Gastrocnemius medialis (tissue), 4 donors: ENCODE data around the gene CBR4. TPM values are rescaled to one million over a fixed set of nuclear protein-coding genes. Genes with fewer than 3 reads are reported as not detected.

Experiments
- ATAC-seq, 2 donors: fragments of 150-250 bp; one replicate each; pipeline ENCODE4 v1.9.1; 2016
- DNase-seq, 2 donors: peaks; one replicate each; pipeline ENCODE4 v3.0.0-alpha.2; 2019
- H3K27ac ChIP-seq, 4 donors: fragments of 200-600 bp; sonication (generic); 1 replicate in 1 of 4; 2 replicates in 3 of 4; pipeline ENCODE4 v1.5.1; 2016 to 2018; ENCODE audit warnings: mild to moderate bottlenecking in 2 of 4, moderate library complexity in 1 of 4
- H3K27me3 ChIP-seq, 3 donors: fragments of 200-600 bp; sonication (generic) in 2 of 3; 1 replicate in 1 of 3; 2 replicates in 2 of 3; pipeline versions ENCODE4 v1.5.1 to v1.6.0; 2016 to 2019; ENCODE audit warnings: mild to moderate bottlenecking in 1 of 3, moderate library complexity in 1 of 3
- H3K36me3 ChIP-seq, 2 donors: fragments of 200-600 bp; sonication (generic) in 1 of 2; one replicate each; pipeline ENCODE4 v1.5.1; 2017 to 2018
- H3K4me1 ChIP-seq, 2 donors: fragments of 200-600 bp; sonication (generic) in 1 of 2; one replicate each; pipeline ENCODE4 v1.5.1; 2016 to 2017; ENCODE audit warnings: mild to moderate bottlenecking in 2 of 2
- H3K4me3 ChIP-seq, 4 donors: fragments of 200-600 bp; sonication (generic) in 3 of 4; 1 replicate in 1 of 4; 2 replicates in 3 of 4; pipeline ENCODE4 v1.5.1; 2016 to 2019; ENCODE audit warnings: mild to moderate bottlenecking in 2 of 4
- H3K9me3 ChIP-seq, 3 donors: fragments of 200-600 bp; sonication (generic) in 2 of 3; 1 replicate in 1 of 3; 2 replicates in 2 of 3; pipeline ENCODE4 v1.5.1; 2016 to 2019
- CTCF ChIP-seq, 5 experiments: fragments of 450-650 bp in 3 of 5; fragments of 200-600 bp in 2 of 5; sonication (generic) in 2 of 5; IDR thresholded peaks in 4 of 5; conservative IDR thresholded peaks in 1 of 5; 1 replicate in 4 of 5; 2 replicates in 1 of 5; pipeline ENCODE4 v1.5.1; 2016 to 2019; ENCODE audit warnings: antibody characterized with exemption in 5 of 5, mild to moderate bottlenecking in 3 of 5, moderate library complexity in 3 of 5
- POLR2A ChIP-seq, 2 donors: fragments of 450-650 bp; IDR thresholded peaks; one replicate each; pipeline ENCODE4 v1.6.1; 2017; ENCODE audit warnings: antibody characterized with exemption in 2 of 2, mild to moderate bottlenecking in 2 of 2, moderate library complexity in 2 of 2
- in situ Hi-C, 4 donors: fragments of 200-750 bp; cut with MboI; loops; one replicate each; pipeline versions ENCODE4 v1.15.0 to v1.8.0; 2017; ENCODE audit warnings: low sequenced_read_pairs in 4 of 4
- intact Hi-C: fragments of 100-400 bp; cut with DNase I; formaldehyde crosslinking; loops from one replicate; pipeline ENCODE4 v1.15.1; 2023; ENCODE audit warnings: low total_unique reads
- total RNA-seq, 4 donors: library from RNA; depleted of rRNA; stranded (reverse); fragments of >200 nt; gene quantifications; one replicate each; pipeline versions ENCODE4 v1.1.0 to v1.2.3, GENCODE V29; 2016

Gene CBR4
- total RNA-seq, 4 donors from 2014 or later = 11.5 to 21.0 (median 17.5) TPM

GRCh38 chr4:169018406-169018805 lies 8.4 kb upstream of the CBR4 start:
- Histone ChIP-seq H3K4me1 (peaks cover 0 to 3% of the 10 kb centered on the region in 2 donors), H3K36me3 (no peaks in the 10 kb centered on the region), H3K27ac (no peak overlapping the region), H3K9me3 (no peaks in the 10 kb centered on the region), H3K4me3 (no peak overlapping the region), H3K27me3 (no peaks in the 10 kb centered on the region)
- no peak for DNase-seq
- intact Hi-C loops (loop anchor here (10.0 kb wide), 1 partner anchor 534 kb away; the partner anchor contains the start of gene DDX60L), in situ Hi-C loops (loop anchor here (10.0 to 25.0 kb wide), 4 partner anchors 244 to 469 kb away; partner anchors contain the start of gene SH3RF1 (in 1 of the 4))
- no peak for TF ChIP-seq POLR2A (IDR thresholded peaks at IDR 0.05)
- no peak for TF ChIP-seq CTCF (IDR thresholded peaks at IDR 0.05 in 4 of 5, conservative IDR thresholded peaks at IDR 0.05 in 1 of 5)
- no peak for ATAC-seq

- Histone ChIP-seq H3K36me3 (no peaks in the 10 kb centered on the region), H3K27ac (no peak overlapping the region), H3K27me3 (no peaks in the 10 kb centered on the region), H3K4me1 (peaks cover 0 to 3% of the 10 kb centered on the region in 2 donors), H3K4me3 (no peak overlapping the region), H3K9me3 (no peaks in the 10 kb centered on the region)
- intact Hi-C loops (loop anchor here (10.0 kb wide), 1 partner anchor 533 kb away; the partner anchor contains the start of gene DDX60L), in situ Hi-C loops (loop anchor here (10.0 to 25.0 kb wide), 4 partner anchors 244 to 469 kb away; partner anchors contain the start of gene SH3RF1 (in 1 of the 4))
- no peak for TF ChIP-seq CTCF (IDR thresholded peaks at IDR 0.05 in 4 of 5, conservative IDR thresholded peaks at IDR 0.05 in 1 of 5)
- no peak for TF ChIP-seq POLR2A (IDR thresholded peaks at IDR 0.05)
- no peak for DNase-seq
- ATAC-seq = no peak
Observed at GRCh38 chr4:169017971-169018370, 7.9 kb upstream of the CBR4 start.

- Histone ChIP-seq H3K4me1 (peaks cover 0 to 3% of the 10 kb centered on the region in 2 donors), H3K27me3 (no peaks in the 10 kb centered on the region), H3K9me3 (no peaks in the 10 kb centered on the region), H3K27ac (peak overlapping the region in 3 of 4 donors; percentile 47 to 63 (median 51)), H3K4me3 (no peak overlapping the region), H3K36me3 (no peaks in the 10 kb centered on the region)
- ATAC-seq (peak in 1 of 2 donors; percentile 12), DNase-seq (peak in 1 of 2 donors; percentile 38)
- TF ChIP-seq CTCF (IDR thresholded peaks at IDR 0.05 in 4 of 5, conservative IDR thresholded peaks at IDR 0.05 in 1 of 5) = no peak
- TF ChIP-seq POLR2A (IDR thresholded peaks at IDR 0.05) = no peak
- intact Hi-C loops (loop anchor here (10.0 kb wide), 1 partner anchor 530 kb away; the partner anchor contains the start of gene DDX60L), in situ Hi-C loops (loop anchor here (10.0 to 25.0 kb wide), 4 partner anchors 247 to 472 kb away; partner anchors contain the start of gene SH3RF1 (in 1 of the 4))
Observed at GRCh38 chr4:169015186-169015623, 5.2 kb upstream of the CBR4 start.

GRCh38 chr4:169014586-169014985 lies 4.5 kb upstream of the CBR4 start:
- TF ChIP-seq POLR2A (IDR thresholded peaks at IDR 0.05) (no peak), CTCF (IDR thresholded peaks at IDR 0.05 in 4 of 5, conservative IDR thresholded peaks at IDR 0.05 in 1 of 5) (no peak)
- no peaks in the 10 kb centered on the region for H3K9me3 ChIP-seq
- no peak for DNase-seq
- peak overlapping the region in 3 of 4 donors; percentile 45 to 63 (median 47) for H3K27ac ChIP-seq
- in situ Hi-C loops (loop anchor here (10.0 to 25.0 kb wide), 4 partner anchors 248 to 473 kb away; partner anchors contain the start of gene SH3RF1 (in 1 of the 4)), intact Hi-C loops (loop anchor here (5.0 to 10.0 kb wide), 3 partner anchors 298 to 530 kb away; partner anchors contain the start of gene DDX60L)
- ATAC-seq = no peak
- no peaks in the 10 kb centered on the region for H3K27me3 ChIP-seq
- peaks cover 0 to 3% of the 10 kb centered on the region in 2 donors for H3K4me1 ChIP-seq
- H3K36me3 ChIP-seq = no peaks in the 10 kb centered on the region
- no peak overlapping the region for H3K4me3 ChIP-seq
